H1 (cell line): ENCODE results near the gene KLHL26. TPM values are rescaled to one million over a fixed set of nuclear protein-coding genes. Genes with fewer than 3 reads are reported as not detected.

Experiments
- NANOG ChIP-seq: IDR thresholded peaks from 2 replicates; pipeline ENCODE4 v1.6.1; 2011; ENCODE audit warnings: low read length, low read depth, mild to moderate bottlenecking, inconsistent platforms; ENCODE audit not compliant: insufficient read depth, poor library complexity, severe bottlenecking
- polyA plus RNA-seq, 7 experiments: library from polyadenylated mRNA; depleted of rRNA in 3 of 7; stranded (reverse) in 5 of 7; unstranded in 2 of 7; fragments of >200 nt in 5 of 7; fragments of 200-250 nt in 2 of 7; gene quantifications; 1 replicate in 5 of 7; 2 replicates in 1 of 7; 4 replicates in 1 of 7; pipeline versions ENCODE4 v1.2.1 to v1.2.3, GENCODE V29; 2011 to 2013; ENCODE audit warnings: missing spikeins in 2 of 7, mixed read lengths in 2 of 7
- total RNA-seq: library from RNA; stranded (reverse); fragmentation: NEBNext Ultra II Directional; extraction: Animal tissue kit (Norgen Biotek cat#: 25700); gene quantifications from 2 replicates; pipeline ENCODE4 v1.2.1, GENCODE V29; 2021
- TF ChIP-seq, protein P1 (sequence below): fragments of 300-600 bp; sonication (generic); IDR thresholded peaks from 2 replicates; pipeline ENCODE4 v1.7.1; 2012; ENCODE audit warnings: low read length, moderate library complexity, mild to moderate bottlenecking, inconsistent platforms; ENCODE audit not compliant: insufficient replicate concordance
- TF ChIP-seq, protein P2 (sequence below): IDR thresholded peaks from 2 replicates; pipeline ENCODE4 v1.6.1; 2011; ENCODE audit warnings: low read length, improper control_type of control experiment

Gene KLHL26
- total and polyA plus RNA-seq, 2 of the 8 experiments (the other 6 are each of a cell fraction or from before 2014, with no cell fraction given): 2.2 to 8.8 TPM

DNA sequence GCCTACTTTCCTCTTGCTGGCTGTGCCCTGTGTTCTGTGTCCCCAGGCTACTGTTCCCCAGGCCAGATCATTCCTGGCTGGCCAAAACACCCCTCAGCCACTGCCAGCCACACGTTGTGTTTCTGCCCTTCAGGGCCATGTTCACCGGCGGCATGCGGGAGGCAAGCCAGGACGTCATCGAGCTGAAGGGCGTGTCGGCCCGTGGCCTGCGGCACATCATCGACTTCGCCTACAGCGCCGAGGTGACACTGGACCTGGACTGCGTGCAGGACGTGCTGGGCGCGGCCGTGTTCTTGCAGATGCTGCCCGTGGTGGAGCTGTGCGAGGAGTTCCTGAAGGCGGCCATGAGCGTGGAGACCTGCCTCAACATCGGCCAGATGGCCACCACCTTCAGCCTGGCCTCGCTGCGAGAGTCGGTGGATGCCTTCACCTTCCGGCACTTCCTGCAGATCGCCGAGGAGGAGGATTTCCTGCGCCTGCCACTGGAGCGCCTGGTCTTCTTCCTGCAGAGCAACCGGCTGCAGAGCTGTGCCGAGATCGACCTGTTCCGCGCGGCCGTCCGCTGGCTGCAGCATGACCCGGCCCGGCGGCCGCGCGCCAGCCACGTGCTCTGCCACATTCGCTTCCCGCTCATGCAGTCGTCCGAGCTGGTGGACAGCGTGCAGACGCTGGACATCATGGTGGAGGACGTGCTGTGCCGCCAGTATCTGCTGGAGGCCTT, 30.9 kb downstream of the KLHL26 start (continued):
- TF ChIP-seq, protein P1, sequence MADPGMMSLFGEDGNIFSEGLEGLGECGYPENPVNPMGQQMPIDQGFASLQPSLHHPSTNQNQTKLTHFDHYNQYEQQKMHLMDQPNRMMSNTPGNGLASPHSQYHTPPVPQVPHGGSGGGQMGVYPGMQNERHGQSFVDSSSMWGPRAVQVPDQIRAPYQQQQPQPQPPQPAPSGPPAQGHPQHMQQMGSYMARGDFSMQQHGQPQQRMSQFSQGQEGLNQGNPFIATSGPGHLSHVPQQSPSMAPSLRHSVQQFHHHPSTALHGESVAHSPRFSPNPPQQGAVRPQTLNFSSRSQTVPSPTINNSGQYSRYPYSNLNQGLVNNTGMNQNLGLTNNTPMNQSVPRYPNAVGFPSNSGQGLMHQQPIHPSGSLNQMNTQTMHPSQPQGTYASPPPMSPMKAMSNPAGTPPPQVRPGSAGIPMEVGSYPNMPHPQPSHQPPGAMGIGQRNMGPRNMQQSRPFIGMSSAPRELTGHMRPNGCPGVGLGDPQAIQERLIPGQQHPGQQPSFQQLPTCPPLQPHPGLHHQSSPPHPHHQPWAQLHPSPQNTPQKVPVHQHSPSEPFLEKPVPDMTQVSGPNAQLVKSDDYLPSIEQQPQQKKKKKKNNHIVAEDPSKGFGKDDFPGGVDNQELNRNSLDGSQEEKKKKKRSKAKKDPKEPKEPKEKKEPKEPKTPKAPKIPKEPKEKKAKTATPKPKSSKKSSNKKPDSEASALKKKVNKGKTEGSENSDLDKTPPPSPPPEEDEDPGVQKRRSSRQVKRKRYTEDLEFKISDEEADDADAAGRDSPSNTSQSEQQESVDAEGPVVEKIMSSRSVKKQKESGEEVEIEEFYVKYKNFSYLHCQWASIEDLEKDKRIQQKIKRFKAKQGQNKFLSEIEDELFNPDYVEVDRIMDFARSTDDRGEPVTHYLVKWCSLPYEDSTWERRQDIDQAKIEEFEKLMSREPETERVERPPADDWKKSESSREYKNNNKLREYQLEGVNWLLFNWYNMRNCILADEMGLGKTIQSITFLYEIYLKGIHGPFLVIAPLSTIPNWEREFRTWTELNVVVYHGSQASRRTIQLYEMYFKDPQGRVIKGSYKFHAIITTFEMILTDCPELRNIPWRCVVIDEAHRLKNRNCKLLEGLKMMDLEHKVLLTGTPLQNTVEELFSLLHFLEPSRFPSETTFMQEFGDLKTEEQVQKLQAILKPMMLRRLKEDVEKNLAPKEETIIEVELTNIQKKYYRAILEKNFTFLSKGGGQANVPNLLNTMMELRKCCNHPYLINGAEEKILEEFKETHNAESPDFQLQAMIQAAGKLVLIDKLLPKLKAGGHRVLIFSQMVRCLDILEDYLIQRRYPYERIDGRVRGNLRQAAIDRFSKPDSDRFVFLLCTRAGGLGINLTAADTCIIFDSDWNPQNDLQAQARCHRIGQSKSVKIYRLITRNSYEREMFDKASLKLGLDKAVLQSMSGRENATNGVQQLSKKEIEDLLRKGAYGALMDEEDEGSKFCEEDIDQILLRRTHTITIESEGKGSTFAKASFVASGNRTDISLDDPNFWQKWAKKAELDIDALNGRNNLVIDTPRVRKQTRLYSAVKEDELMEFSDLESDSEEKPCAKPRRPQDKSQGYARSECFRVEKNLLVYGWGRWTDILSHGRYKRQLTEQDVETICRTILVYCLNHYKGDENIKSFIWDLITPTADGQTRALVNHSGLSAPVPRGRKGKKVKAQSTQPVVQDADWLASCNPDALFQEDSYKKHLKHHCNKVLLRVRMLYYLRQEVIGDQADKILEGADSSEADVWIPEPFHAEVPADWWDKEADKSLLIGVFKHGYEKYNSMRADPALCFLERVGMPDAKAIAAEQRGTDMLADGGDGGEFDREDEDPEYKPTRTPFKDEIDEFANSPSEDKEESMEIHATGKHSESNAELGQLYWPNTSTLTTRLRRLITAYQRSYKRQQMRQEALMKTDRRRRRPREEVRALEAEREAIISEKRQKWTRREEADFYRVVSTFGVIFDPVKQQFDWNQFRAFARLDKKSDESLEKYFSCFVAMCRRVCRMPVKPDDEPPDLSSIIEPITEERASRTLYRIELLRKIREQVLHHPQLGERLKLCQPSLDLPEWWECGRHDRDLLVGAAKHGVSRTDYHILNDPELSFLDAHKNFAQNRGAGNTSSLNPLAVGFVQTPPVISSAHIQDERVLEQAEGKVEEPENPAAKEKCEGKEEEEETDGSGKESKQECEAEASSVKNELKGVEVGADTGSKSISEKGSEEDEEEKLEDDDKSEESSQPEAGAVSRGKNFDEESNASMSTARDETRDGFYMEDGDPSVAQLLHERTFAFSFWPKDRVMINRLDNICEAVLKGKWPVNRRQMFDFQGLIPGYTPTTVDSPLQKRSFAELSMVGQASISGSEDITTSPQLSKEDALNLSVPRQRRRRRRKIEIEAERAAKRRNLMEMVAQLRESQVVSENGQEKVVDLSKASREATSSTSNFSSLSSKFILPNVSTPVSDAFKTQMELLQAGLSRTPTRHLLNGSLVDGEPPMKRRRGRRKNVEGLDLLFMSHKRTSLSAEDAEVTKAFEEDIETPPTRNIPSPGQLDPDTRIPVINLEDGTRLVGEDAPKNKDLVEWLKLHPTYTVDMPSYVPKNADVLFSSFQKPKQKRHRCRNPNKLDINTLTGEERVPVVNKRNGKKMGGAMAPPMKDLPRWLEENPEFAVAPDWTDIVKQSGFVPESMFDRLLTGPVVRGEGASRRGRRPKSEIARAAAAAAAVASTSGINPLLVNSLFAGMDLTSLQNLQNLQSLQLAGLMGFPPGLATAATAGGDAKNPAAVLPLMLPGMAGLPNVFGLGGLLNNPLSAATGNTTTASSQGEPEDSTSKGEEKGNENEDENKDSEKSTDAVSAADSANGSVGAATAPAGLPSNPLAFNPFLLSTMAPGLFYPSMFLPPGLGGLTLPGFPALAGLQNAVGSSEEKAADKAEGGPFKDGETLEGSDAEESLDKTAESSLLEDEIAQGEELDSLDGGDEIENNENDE: no peak
- TF ChIP-seq NANOG: no peak
- TF ChIP-seq, protein P2, sequence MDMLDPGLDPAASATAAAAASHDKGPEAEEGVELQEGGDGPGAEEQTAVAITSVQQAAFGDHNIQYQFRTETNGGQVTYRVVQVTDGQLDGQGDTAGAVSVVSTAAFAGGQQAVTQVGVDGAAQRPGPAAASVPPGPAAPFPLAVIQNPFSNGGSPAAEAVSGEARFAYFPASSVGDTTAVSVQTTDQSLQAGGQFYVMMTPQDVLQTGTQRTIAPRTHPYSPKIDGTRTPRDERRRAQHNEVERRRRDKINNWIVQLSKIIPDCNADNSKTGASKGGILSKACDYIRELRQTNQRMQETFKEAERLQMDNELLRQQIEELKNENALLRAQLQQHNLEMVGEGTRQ: no peak
- TF ChIP-seq, all 59 proteins: peak for 0
